KOPT-K1 (cell line): ENCODE measurements around the gene CUL4A.

Experiments used
- H3K27ac ChIP-seq: fragments of 200-600 bp; sonication (generic); 2 replicates; pipeline ENCODE4 v1.5.1; 2016; ENCODE audit warnings: antibody characterized with exemption, mild to moderate bottlenecking, low read depth, low read length; ENCODE audit not compliant: poor library complexity, severe bottlenecking
- H3K36me3 ChIP-seq: fragments of 200-600 bp; sonication (generic); 2 replicates; pipeline ENCODE4 v1.5.1; 2017; ENCODE audit warnings: antibody characterized with exemption, mild to moderate bottlenecking, low read length, moderate library complexity; ENCODE audit not compliant: insufficient read depth
- H3K9me3 ChIP-seq: fragments of 200-600 bp; sonication (generic); 2 replicates; pipeline ENCODE4 v1.5.1; 2017; ENCODE audit warnings: antibody characterized with exemption, low read length, mild to moderate bottlenecking; ENCODE audit not compliant: insufficient read depth, poor library complexity, severe bottlenecking

CUL4A gene

GRCh38 chr13:113209759-113210421, 477 bp downstream of the CUL4A start:
- peak overlapping the region; percentile 97 for H3K27ac ChIP-seq
- H3K36me3 ChIP-seq: peaks cover 58% of the 10 kb centered on the region
- H3K9me3 ChIP-seq: no peaks in the 10 kb centered on the region

GRCh38 chr13:113210833-113211232, 1.4 kb downstream of the CUL4A start:
- Histone ChIP-seq H3K36me3 (peaks cover 50% of the 10 kb centered on the region), H3K27ac (no peak overlapping the region), H3K9me3 (no peaks in the 10 kb centered on the region)

GRCh38 chr13:113211774-113212173, 2.4 kb downstream of the CUL4A start:
- H3K36me3 ChIP-seq: peaks cover 41% of the 10 kb centered on the region
- no peaks in the 10 kb centered on the region for H3K9me3 ChIP-seq

GRCh38 chr13:113216254-113217048, 7.0 kb downstream of the CUL4A start:
- Histone ChIP-seq H3K9me3 (no peaks in the 10 kb centered on the region), H3K27ac (no peak overlapping the region), H3K36me3 (peaks cover 68% of the 10 kb centered on the region)

More at GRCh38 chr13:113211774-113212173, 2.4 kb downstream of the CUL4A start:
- no peak overlapping the region for H3K27ac ChIP-seq

- H3K9me3 ChIP-seq: no peaks in the 10 kb centered on the region
- H3K36me3 ChIP-seq: peaks cover 70% of the 10 kb centered on the region
- H3K27ac ChIP-seq: no peak overlapping the region
Observed at GRCh38 chr13:113218586-113218985, 9.2 kb downstream of the CUL4A start.

GRCh38 chr13:113219256-113219940, 10.0 kb downstream of the CUL4A start:
- Histone ChIP-seq H3K27ac (no peak overlapping the region), H3K9me3 (no peaks in the 10 kb centered on the region), H3K36me3 (peaks cover 71% of the 10 kb centered on the region)

GRCh38 chr13:113220141-113220598, 10.8 kb downstream of the CUL4A start:
- H3K27ac ChIP-seq: no peak overlapping the region

GRCh38 chr13:113220877-113221276, 11.5 kb downstream of the CUL4A start:
- Histone ChIP-seq H3K36me3 (peaks cover 81% of the 10 kb centered on the region), H3K9me3 (no peaks in the 10 kb centered on the region), H3K27ac (no peak overlapping the region)

More at GRCh38 chr13:113220141-113220598, 10.8 kb downstream of the CUL4A start:
- no peaks in the 10 kb centered on the region for H3K9me3 ChIP-seq
- peaks cover 74% of the 10 kb centered on the region for H3K36me3 ChIP-seq

GRCh38 chr13:113223070-113223469, 13.7 kb downstream of the CUL4A start:
- H3K27ac ChIP-seq: no peak overlapping the region
- peaks cover 99% of the 10 kb centered on the region for H3K36me3 ChIP-seq
- no peaks in the 10 kb centered on the region for H3K9me3 ChIP-seq

- Histone ChIP-seq H3K36me3 (peaks cover 99% of the 10 kb centered on the region), H3K9me3 (no peaks in the 10 kb centered on the region), H3K27ac (no peak overlapping the region)
Observed at GRCh38 chr13:113224486-113224885, 15.1 kb downstream of the CUL4A start.

GRCh38 chr13:113225515-113225914, 16.1 kb downstream of the CUL4A start:
- peaks cover 98% of the 10 kb centered on the region for H3K36me3 ChIP-seq

GRCh38 chr13:113226873-113227450, 17.5 kb downstream of the CUL4A start:
- H3K36me3 ChIP-seq: peaks cover 97% of the 10 kb centered on the region

More at GRCh38 chr13:113225515-113225914, 16.1 kb downstream of the CUL4A start:
- Histone ChIP-seq H3K9me3 (no peaks in the 10 kb centered on the region), H3K27ac (no peak overlapping the region)

GRCh38 chr13:113229161-113229560, 19.7 kb downstream of the CUL4A start:
- no peak overlapping the region for H3K27ac ChIP-seq
- no peaks in the 10 kb centered on the region for H3K9me3 ChIP-seq
- H3K36me3 ChIP-seq: peaks cover 97% of the 10 kb centered on the region

More at GRCh38 chr13:113226873-113227450, 17.5 kb downstream of the CUL4A start:
- Histone ChIP-seq H3K9me3 (no peaks in the 10 kb centered on the region), H3K27ac (no peak overlapping the region)

- Histone ChIP-seq H3K36me3 (peaks cover 97% of the 10 kb centered on the region), H3K27ac (no peak overlapping the region), H3K9me3 (no peaks in the 10 kb centered on the region)
Observed at GRCh38 chr13:113229791-113230190, 20.4 kb downstream of the CUL4A start.
